Activated CD4-positive, alpha-beta T cell treated with anti-CD3 and anti-CD28 coated beads, Interleukin-2, amount 10 ng/mL, durations not matched to agents 24 days and 14 days (primary cell): ENCODE measurements around the gene BPI. TPM values are rescaled to one million over a fixed set of nuclear protein-coding genes. Genes with fewer than 3 reads are reported as not detected.

Source experiments
- total RNA-seq: library from RNA; stranded (reverse); gene quantifications from 2 replicates; pipeline ENCODE4 v1.2.3, GENCODE V29; 2022

The BPI gene
- total RNA-seq, 1 donor from 2014 or later, result not detected

Other genes with a start within 250 kb of the BPI start
- gene TGM2, start 138.9 kb upstream of the BPI start, total RNA-seq, result 0.05 TPM in 1 of 2 replicates, not detected in the other
- gene KIAA1755, start 43.4 kb upstream of the BPI start, total RNA-seq, result not detected in 2 replicates
- not detected in 2 replicates for gene LBP, start 42.3 kb downstream of the BPI start, total RNA-seq
- gene SNHG17, start 131.2 kb downstream of the BPI start, total RNA-seq, result 99.8 and 111 TPM in 2 replicates
- gene RALGAPB, start 168.7 kb downstream of the BPI start, total RNA-seq, result 28.3 and 29.8 TPM in 2 replicates